WTC11 (cell line): ENCODE results near the gene PPM1L. TPM values are rescaled to one million over a fixed set of nuclear protein-coding genes. Genes with fewer than 3 reads are reported as not detected.

Experiments
- ATAC-seq: fragments of 200-7000 bp; cut with Tn5 transposase; 2 replicates; pipeline ENCODE4 v1.10.0; 2021; ENCODE audit warnings: mild to moderate bottlenecking, moderate library complexity
- CTCF ChIA-PET: fragments of 300-600 bp; sonication (Branson Sonifier 250); formaldehyde crosslinking; loops from one replicate; lab custom pipeline; 2021; ENCODE audit warnings: antibody characterized with exemption; lab: Charles Lee
- POLR2A ChIA-PET: fragments of 350-600 bp; sonication (Branson Sonifier 250); formaldehyde crosslinking; loops from one replicate; lab custom pipeline; 2021; ENCODE audit warnings: antibody characterized with exemption; lab: Charles Lee
- DNase-seq: peaks from one replicate; pipeline ENCODE4 v3.0.0; 2021; ENCODE audit warnings: low spot score
- H3K27ac Mint-ChIP-seq: 2 replicates; pipeline ENCODE4 v1.8.0; 2021; ENCODE audit warnings: mixed read lengths
- H3K27me3 Mint-ChIP-seq: 2 replicates; pipeline ENCODE4 v1.8.0; 2021; ENCODE audit warnings: low read depth, mild to moderate bottlenecking, moderate library complexity, mixed read lengths
- H3K36me3 Mint-ChIP-seq: 2 replicates; pipeline ENCODE4 v1.8.0; 2021; ENCODE audit warnings: mixed read lengths
- H3K4me1 Mint-ChIP-seq: 2 replicates; pipeline ENCODE4 v1.8.0; 2022; ENCODE audit warnings: mixed read lengths
- H3K4me3 Mint-ChIP-seq: 2 replicates; pipeline ENCODE4 v1.8.0; 2021; ENCODE audit warnings: mild to moderate bottlenecking, moderate library complexity, mixed read lengths
- H3K9me3 Mint-ChIP-seq: 2 replicates; pipeline ENCODE4 v1.8.0; 2021; ENCODE audit warnings: mixed read lengths
- AR ChIP-seq: fragments of 250-450 bp; sonication (Bioruptor Pico); IDR thresholded peaks from 2 replicates; pipeline ENCODE4 v1.9.0; 2021; ENCODE audit warnings: mild to moderate bottlenecking
- CTCF ChIP-seq: fragments of 200-600 bp; IDR thresholded peaks from 2 replicates; pipeline ENCODE4 v1.8.0; 2022; ENCODE audit warnings: antibody characterized with exemption
- EMX1 ChIP-seq: fragments of 250-450 bp; sonication (Bioruptor Pico); IDR thresholded peaks from 2 replicates; pipeline ENCODE4 v1.8.0; 2021; ENCODE audit warnings: mild to moderate bottlenecking
- FOXP4 ChIP-seq: sonication (generic); formaldehyde crosslinking; IDR thresholded peaks from 2 replicates; pipeline ENCODE4 v1.8.0; 2022; ENCODE audit warnings: mild to moderate bottlenecking, missing genetic modification reagents
- JUN ChIP-seq: sonication (generic); formaldehyde crosslinking; IDR thresholded peaks from 2 replicates; pipeline ENCODE4 v1.8.0; 2023; ENCODE audit warnings: mild to moderate bottlenecking, missing genetic modification reagents
- NR2C2 ChIP-seq: sonication (generic); formaldehyde crosslinking; IDR thresholded peaks from 2 replicates; pipeline ENCODE4 v1.8.0; 2022; ENCODE audit warnings: mild to moderate bottlenecking, missing genetic modification reagents
- NR3C1 ChIP-seq: sonication (generic); formaldehyde crosslinking; conservative IDR thresholded peaks from 2 replicates; pipeline ENCODE4 v1.8.1; 2023; ENCODE audit warnings: low read depth, mild to moderate bottlenecking, missing genetic modification reagents
- OVOL2 ChIP-seq: fragments of 250-450 bp; sonication (Bioruptor Pico); IDR thresholded peaks from 2 replicates; pipeline ENCODE4 v1.9.0; 2021; ENCODE audit warnings: mild to moderate bottlenecking, borderline replicate concordance
- RELA ChIP-seq: sonication (generic); formaldehyde crosslinking; IDR thresholded peaks from 2 replicates; pipeline ENCODE4 v1.8.1; 2022; ENCODE audit warnings: missing genetic modification reagents, mild to moderate bottlenecking, borderline replicate concordance
- SMAD3 ChIP-seq: sonication (generic); formaldehyde crosslinking; IDR thresholded peaks from 2 replicates; pipeline ENCODE4 v1.8.0; 2022; ENCODE audit warnings: missing genetic modification reagents, mild to moderate bottlenecking, borderline replicate concordance
- ZNF219 ChIP-seq: sonication (generic); formaldehyde crosslinking; IDR thresholded peaks from 2 replicates; pipeline ENCODE4 v1.8.0; 2023; ENCODE audit warnings: missing genetic modification reagents, mild to moderate bottlenecking, borderline replicate concordance
- ZNF396 ChIP-seq: fragments of 250-450 bp; sonication (Bioruptor Pico); IDR thresholded peaks from 2 replicates; pipeline ENCODE4 v1.8.0; 2021; ENCODE audit warnings: mild to moderate bottlenecking, moderate library complexity, borderline replicate concordance
- ZNF512 ChIP-seq: sonication (generic); formaldehyde crosslinking; IDR thresholded peaks from 2 replicates; pipeline ENCODE4 v1.8.1; 2022; ENCODE audit warnings: missing genetic modification reagents, borderline replicate concordance
- ZSCAN18 ChIP-seq: fragments of 250-450 bp; sonication (Bioruptor Pico); IDR thresholded peaks from 2 replicates; pipeline ENCODE4 v2.1.2; 2022; ENCODE audit warnings: mild to moderate bottlenecking, moderate library complexity
- total RNA-seq: library from RNA; stranded (reverse); gene quantifications from 3 replicates; pipeline ENCODE4 v1.2.3, GENCODE V29; 2021

PPM1L gene
- total RNA-seq, 1 experiment from 2014 or later, result 18.1 TPM

- TF ChIP-seq ZSCAN18 (no peak), ZNF512 (CRISPR knock-in tag) (no peak), EMX1 (CRISPR knock-in tag) (no peak)
These were observed 337.9 kb downstream of the PPM1L start (continued) for GRCh38 chr3:161093895-161094294.

- CTCF ChIA-PET, result interaction anchor here (0.6 to 2.6 kb wide), 10 partner anchors 9 to 326 kb away, joined by 3 to 7 read pairs (median 4); no protein-coding TSS in a partner anchor
- TF ChIP-seq SMAD3, result no peak
- TF ChIP-seq NR2C2 (CRISPR knock-in tag), result no peak
- no peak for TF ChIP-seq ZNF396 (CRISPR knock-in tag)
- TF ChIP-seq CTCF, result 0 out of 2 replicates have a peak, but pooled peaks have one; percentile 22
- Mint-ChIP-seq H3K9me3 (no peaks in the 10 kb centered on the region), H3K27ac (no peak overlapping the region), H3K4me3 (no peak overlapping the region), H3K4me1 (no peaks in the 10 kb centered on the region), H3K36me3 (peaks cover 3% of the 10 kb centered on the region; the same call in 1 of the 2 replicates), H3K27me3 (no peaks in the 10 kb centered on the region)
- peak; percentile 36 for DNase-seq
- peak; percentile 95 for ATAC-seq
- POLR2A ChIA-PET, result no interaction called here
These were observed 340.8 kb downstream of the PPM1L start for GRCh38 chr3:161096771-161097367.

- TF ChIP-seq ZNF219 (CRISPR knock-in tag) (no peak), NR3C1 (CRISPR knock-in tag) (no peak), JUN (CRISPR knock-in tag) (no peak)
- Mint-ChIP-seq H3K36me3 (peaks cover 7% of the 10 kb centered on the region), H3K27me3 (peaks cover 27% of the 10 kb centered on the region), H3K4me3 (no peak overlapping the region), H3K27ac (no peak overlapping the region), H3K4me1 (peaks cover 12% of the 10 kb centered on the region), H3K9me3 (no peaks in the 10 kb centered on the region)
- DNase-seq (no peak), ATAC-seq (no peak)
- POLR2A ChIA-PET, result no interaction called here
- CTCF ChIA-PET, result interaction anchor here (0.8 to 1.3 kb wide), 2 partner anchors 28 to 31 kb away, joined by 3 to 4 read pairs; no protein-coding TSS in a partner anchor
These were observed 345.0 kb downstream of the PPM1L start for GRCh38 chr3:161100994-161101393.

- no peak overlapping the region for H3K27ac Mint-ChIP-seq
- ATAC-seq (no peak), DNase-seq (no peak)
- H3K27me3 Mint-ChIP-seq, result peaks cover 33% of the 10 kb centered on the region
- H3K9me3 Mint-ChIP-seq, result no peaks in the 10 kb centered on the region
- ChIA-PET CTCF (interaction anchor here (0.8 to 1.3 kb wide), 2 partner anchors 29 to 32 kb away, joined by 3 to 4 read pairs; no protein-coding TSS in a partner anchor), POLR2A (interaction anchor here (0.6 kb wide), 1 partner anchor 305 kb away, joined by 3 read pairs; no protein-coding TSS in a partner anchor)
- no peak overlapping the region for H3K4me3 Mint-ChIP-seq
- peaks cover 12% of the 10 kb centered on the region for H3K4me1 Mint-ChIP-seq
- H3K36me3 Mint-ChIP-seq, result peaks cover 7% of the 10 kb centered on the region
- TF ChIP-seq OVOL2 (CRISPR knock-in tag) (no peak), ZNF396 (CRISPR knock-in tag) (no peak), AR (CRISPR knock-in tag) (no peak), RELA (CRISPR knock-in tag) (no peak), FOXP4 (CRISPR knock-in tag) (no peak)
These were observed 345.6 kb downstream of the PPM1L start for GRCh38 chr3:161101609-161102008.
